Karpas-422 (cell line): ENCODE measurements around the gene CCDC85A. TPM values are rescaled to one million over a fixed set of nuclear protein-coding genes. Genes with fewer than 3 reads are reported as not detected.
"Not testable (repeated sequence)": the region's sequence is repeated elsewhere in the genome, so short reads cannot be mapped to it uniquely, and the experiment has no call there.

Experiments used
- DNase-seq: peaks from one replicate; pipeline ENCODE4 v3.0.0-alpha.2; 2015
- H2AFZ ChIP-seq: fragments of 200-600 bp; sonication (generic); 2 replicates; pipeline ENCODE4 v1.6.1; 2014; ENCODE audit warnings: antibody characterized with exemption, low read length, mixed read lengths
- H3K27ac ChIP-seq: fragments of 200-600 bp; sonication (generic); 2 replicates; pipeline ENCODE4 v1.5.1; 2014; ENCODE audit warnings: mild to moderate bottlenecking, low read length, moderate library complexity
- H3K27me3 ChIP-seq: fragments of 200-600 bp; sonication (generic); 2 replicates; pipeline ENCODE4 v1.6.1; 2014; ENCODE audit warnings: low read length, mixed read lengths
- H3K36me3 ChIP-seq: fragments of 200-600 bp; sonication (generic); 2 replicates; pipeline ENCODE4 v1.6.1; 2014; ENCODE audit warnings: low read length, mixed read lengths; ENCODE audit not compliant: insufficient read depth
- H3K4me1 ChIP-seq: fragments of 200-600 bp; sonication (generic); 2 replicates; pipeline ENCODE4 v1.6.1; 2014; ENCODE audit warnings: mild to moderate bottlenecking, low read length, mixed read lengths
- H3K4me2 ChIP-seq: fragments of 200-600 bp; sonication (generic); 2 replicates; pipeline ENCODE4 v1.6.1; 2014; ENCODE audit warnings: low read length, low read depth, mild to moderate bottlenecking; ENCODE audit not compliant: poor library complexity, severe bottlenecking
- H3K4me3 ChIP-seq: fragments of 200-600 bp; sonication (generic); 2 replicates; pipeline ENCODE4 v1.5.1; 2014; ENCODE audit warnings: mild to moderate bottlenecking, antibody characterized with exemption, low read length, mixed read lengths
- H3K79me2 ChIP-seq: fragments of 200-600 bp; sonication (generic); 2 replicates; pipeline ENCODE4 v1.6.1; 2014; ENCODE audit warnings: mild to moderate bottlenecking, low read length, mixed read lengths
- H3K9ac ChIP-seq: fragments of 200-600 bp; sonication (generic); 2 replicates; pipeline ENCODE4 v1.6.0; 2014; ENCODE audit warnings: low read length
- H3K9me2 ChIP-seq: fragments of 200-600 bp; sonication (generic), shearing (Covaris generic); replicated peaks from 2 replicates; pipeline ENCODE4 v1.6.0; 2014; ENCODE audit warnings: mild to moderate bottlenecking, low read length, moderate library complexity; ENCODE audit not compliant: insufficient read depth
- H3K9me3 ChIP-seq: fragments of 300-700, 200-600 bp; sonication (generic); 2 replicates; pipeline ENCODE4 v1.6.1; 2014; ENCODE audit warnings: low read length, mixed read lengths
- H4K20me1 ChIP-seq: fragments of 200-600 bp; sonication (generic); 2 replicates; pipeline ENCODE4 v1.6.1; 2014; ENCODE audit warnings: mild to moderate bottlenecking, antibody characterized with exemption, low read length, low read depth; ENCODE audit not compliant: insufficient read depth
- total RNA-seq: library from RNA; depleted of rRNA; stranded (reverse); fragments of >200 nt; shearing (Covaris generic); gene quantifications from 2 replicates; pipeline ENCODE4 v1.2.3, GENCODE V29; 2014; ENCODE audit warnings: low replicate concordance; rRNA removed

Gene CCDC85A
- total RNA-seq = not detected in 2 replicates

- H3K27me3 ChIP-seq = no peaks in the 10 kb centered on the region
- H4K20me1 ChIP-seq = no peaks in the 10 kb centered on the region
- no peak within 1 kb of the TSS for H3K27ac ChIP-seq
- H3K4me1 ChIP-seq = no peaks in the 10 kb centered on the region
- H3K4me3 ChIP-seq = peak within 1 kb of the TSS; percentile 32; the same call in 1 of the 2 replicates
- DNase-seq = peak; percentile 87
- H3K36me3 ChIP-seq = no peaks in the 10 kb centered on the region
- no peaks in the 10 kb centered on the region for H3K79me2 ChIP-seq
- H3K9me2 ChIP-seq = no peaks in the 10 kb centered on the region
- no peak within 1 kb of the TSS for H2AFZ ChIP-seq
- no peak within 1 kb of the TSS for H3K9ac ChIP-seq
- no peaks in the 10 kb centered on the region for H3K9me3 ChIP-seq
- H3K4me2 ChIP-seq = peak within 1 kb of the TSS; percentile 52
Observed at GRCh38 chr2:56183643-56184499, at the start of gene CCDC85A. Gene CCDC85A, plus strand, starts transcription at chr2:56183990. Its CDS starts 635 bp downstream, at chr2:56184625.

- H3K9ac ChIP-seq = no peak overlapping the region
- no peaks in the 10 kb centered on the region for H3K36me3 ChIP-seq
- no peak for DNase-seq
- H3K4me2 ChIP-seq = no peak overlapping the region
- H3K4me1 ChIP-seq = no peaks in the 10 kb centered on the region
- H3K9me2 ChIP-seq = no peaks in the 10 kb centered on the region
- no peaks in the 10 kb centered on the region for H3K79me2 ChIP-seq
- H2AFZ ChIP-seq = no peak overlapping the region
- H3K27me3 ChIP-seq = no peaks in the 10 kb centered on the region
- H3K9me3 ChIP-seq = no peaks in the 10 kb centered on the region
- H3K27ac ChIP-seq = no peak overlapping the region
- no peak overlapping the region for H3K4me3 ChIP-seq
- H4K20me1 ChIP-seq = no peaks in the 10 kb centered on the region
Observed at GRCh38 chr2:56134861-56135260, 48.9 kb upstream of the CCDC85A start.

GRCh38 chr2:56142497-56143061, 41.2 kb upstream of the CCDC85A start:
- H3K9ac ChIP-seq, H3K4me3 ChIP-seq, H3K4me2 ChIP-seq, H3K9me2 ChIP-seq, H3K4me1 ChIP-seq, H3K36me3 ChIP-seq, H2AFZ ChIP-seq, H3K27me3 ChIP-seq, H3K9me3 ChIP-seq, H4K20me1 ChIP-seq, H3K27ac ChIP-seq, H3K79me2 ChIP-seq, DNase-seq: not testable (repeated sequence)

GRCh38 chr2:56147907-56148306, 35.9 kb upstream of the CCDC85A start:
- Histone ChIP-seq H3K9me2 (no peaks in the 10 kb centered on the region), H3K36me3 (no peaks in the 10 kb centered on the region)

GRCh38 chr2:56148825-56149224, 35.0 kb upstream of the CCDC85A start:
- Histone ChIP-seq H3K9ac (no peak overlapping the region), H3K27ac (no peak overlapping the region), H3K4me3 (no peak overlapping the region), H4K20me1 (no peaks in the 10 kb centered on the region), H2AFZ (no peak overlapping the region), H3K4me1 (no peaks in the 10 kb centered on the region), H3K27me3 (no peaks in the 10 kb centered on the region), H3K9me2 (no peaks in the 10 kb centered on the region), H3K36me3 (no peaks in the 10 kb centered on the region), H3K4me2 (no peak overlapping the region), H3K79me2 (no peaks in the 10 kb centered on the region), H3K9me3 (no peaks in the 10 kb centered on the region)
- no peak for DNase-seq

More at GRCh38 chr2:56147907-56148306, 35.9 kb upstream of the CCDC85A start:
- no peaks in the 10 kb centered on the region for H3K9me3 ChIP-seq
- no peaks in the 10 kb centered on the region for H3K4me1 ChIP-seq
- H3K79me2 ChIP-seq = no peaks in the 10 kb centered on the region
- no peaks in the 10 kb centered on the region for H3K27me3 ChIP-seq
- no peak overlapping the region for H3K27ac ChIP-seq
- H4K20me1 ChIP-seq = no peaks in the 10 kb centered on the region
- no peak overlapping the region for H3K4me2 ChIP-seq
- no peak overlapping the region for H3K4me3 ChIP-seq
- H2AFZ ChIP-seq = no peak overlapping the region
- H3K9ac ChIP-seq = no peak overlapping the region
- no peak for DNase-seq

GRCh38 chr2:56151841-56152240, 31.9 kb upstream of the CCDC85A start:
- H3K9me3 ChIP-seq = no peaks in the 10 kb centered on the region
- H3K9ac ChIP-seq = no peak overlapping the region
- no peak for DNase-seq
- no peaks in the 10 kb centered on the region for H4K20me1 ChIP-seq
- H3K27ac ChIP-seq = no peak overlapping the region
- H3K9me2 ChIP-seq = no peaks in the 10 kb centered on the region
- H3K36me3 ChIP-seq = no peaks in the 10 kb centered on the region
- no peaks in the 10 kb centered on the region for H3K4me1 ChIP-seq
- H3K4me3 ChIP-seq = no peak overlapping the region
- H3K4me2 ChIP-seq = no peak overlapping the region
- H3K79me2 ChIP-seq = no peaks in the 10 kb centered on the region
- no peaks in the 10 kb centered on the region for H3K27me3 ChIP-seq
- H2AFZ ChIP-seq = no peak overlapping the region

GRCh38 chr2:56155188-56155587, 28.6 kb upstream of the CCDC85A start:
- no peaks in the 10 kb centered on the region for H3K36me3 ChIP-seq

GRCh38 chr2:56159875-56160274, 23.9 kb upstream of the CCDC85A start:
- H3K4me1 ChIP-seq, H3K9ac ChIP-seq, H3K9me3 ChIP-seq, H3K27ac ChIP-seq, DNase-seq, H3K79me2 ChIP-seq, H4K20me1 ChIP-seq, H3K4me3 ChIP-seq, H3K36me3 ChIP-seq, H3K27me3 ChIP-seq, H2AFZ ChIP-seq, H3K9me2 ChIP-seq, H3K4me2 ChIP-seq: not testable (repeated sequence)

More at GRCh38 chr2:56155188-56155587, 28.6 kb upstream of the CCDC85A start:
- no peaks in the 10 kb centered on the region for H4K20me1 ChIP-seq
- no peaks in the 10 kb centered on the region for H3K79me2 ChIP-seq
- no peak overlapping the region for H3K9ac ChIP-seq
- H3K4me1 ChIP-seq = no peaks in the 10 kb centered on the region
- H3K9me3 ChIP-seq = no peaks in the 10 kb centered on the region
- H3K27ac ChIP-seq = no peak overlapping the region
- no peak overlapping the region for H2AFZ ChIP-seq
- H3K4me3 ChIP-seq = no peak overlapping the region
- no peaks in the 10 kb centered on the region for H3K27me3 ChIP-seq
- no peak overlapping the region for H3K4me2 ChIP-seq
- no peaks in the 10 kb centered on the region for H3K9me2 ChIP-seq
- no peak for DNase-seq
